Endothelial cell (in vitro differentiated cells): Measurements from ENCODE around the gene KCNS1. TPM values are rescaled to one million over a fixed set of nuclear protein-coding genes. Genes with fewer than 3 reads are reported as not detected.

Experiments used
- DNase-seq: peaks from one replicate; pipeline ENCODE4 v3.0.0; 2021; ENCODE audit warnings: low spot score
- H3K27ac Mint-ChIP-seq: one replicate; pipeline ENCODE4 v1.8.0; 2021; ENCODE audit warnings: mixed read lengths, inconsistent platforms; ENCODE audit not compliant: unreplicated experiment
- H3K27me3 Mint-ChIP-seq: one replicate; pipeline ENCODE4 v1.8.0; 2021; ENCODE audit warnings: mild to moderate bottlenecking, moderate library complexity, mixed read lengths, inconsistent platforms; ENCODE audit not compliant: unreplicated experiment
- H3K36me3 Mint-ChIP-seq: one replicate; pipeline ENCODE4 v1.8.0; 2021; ENCODE audit warnings: mild to moderate bottlenecking, low read depth, mixed read lengths, inconsistent platforms; ENCODE audit not compliant: unreplicated experiment
- H3K4me1 Mint-ChIP-seq: one replicate; pipeline ENCODE4 v1.8.0; 2021; ENCODE audit warnings: mild to moderate bottlenecking, mixed read lengths, inconsistent platforms; ENCODE audit not compliant: unreplicated experiment
- H3K4me3 Mint-ChIP-seq: one replicate; pipeline ENCODE4 v1.8.0; 2021; ENCODE audit warnings: mild to moderate bottlenecking, mixed read lengths, inconsistent platforms; ENCODE audit not compliant: unreplicated experiment
- H3K9me3 Mint-ChIP-seq: one replicate; pipeline ENCODE4 v1.8.0; 2021; ENCODE audit warnings: mixed read lengths, inconsistent platforms; ENCODE audit not compliant: unreplicated experiment
- total RNA-seq: library from RNA; stranded (reverse); fragmentation: NEBNext Ultra II Directional; extraction: Animal tissue kit (Norgen Biotek cat#: 25700); gene quantifications from one replicate; pipeline ENCODE4 v1.2.1, GENCODE V29; 2021; ENCODE audit not compliant: unreplicated experiment
- TF ChIP-seq, protein P1 (sequence below): fragments of 200-600 bp; sonication (generic); IDR thresholded peaks from one replicate; pipeline ENCODE4 v1.5.0; 2021; ENCODE audit warnings: antibody characterized with exemption; ENCODE audit not compliant: unreplicated experiment

KCNS1 gene
- total RNA-seq, 1 donor from 2014 or later = 0.10 TPM

DNA sequence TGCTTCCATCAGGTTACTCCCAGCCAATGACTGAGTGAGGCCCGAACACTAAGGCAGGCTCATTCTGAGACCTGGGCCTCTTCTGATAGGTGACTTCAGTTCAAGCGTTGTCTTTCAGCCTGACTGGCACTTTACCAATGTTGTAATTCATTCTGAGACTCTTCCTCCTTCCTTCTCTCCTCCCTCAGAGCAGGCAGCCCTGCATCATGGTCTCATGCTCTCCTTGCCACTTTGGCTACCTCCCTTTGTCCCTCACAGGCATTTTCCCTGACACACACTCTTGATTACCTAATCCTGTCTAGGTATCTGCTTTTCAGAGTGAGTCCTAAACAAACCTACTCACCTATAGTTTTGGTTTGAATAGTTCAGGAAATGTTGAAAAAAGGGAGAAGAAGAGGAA, 36.0 kb upstream of the KCNS1 start:
- Mint-ChIP-seq H3K36me3 (no peaks in the 10 kb centered on the region), H3K4me1 (no peaks in the 10 kb centered on the region), H3K9me3 (no peaks in the 10 kb centered on the region), H3K4me3 (no peak overlapping the region), H3K27me3 (no peaks in the 10 kb centered on the region), H3K27ac (no peak overlapping the region)
- DNase-seq = no peak
- TF ChIP-seq, protein P1, sequence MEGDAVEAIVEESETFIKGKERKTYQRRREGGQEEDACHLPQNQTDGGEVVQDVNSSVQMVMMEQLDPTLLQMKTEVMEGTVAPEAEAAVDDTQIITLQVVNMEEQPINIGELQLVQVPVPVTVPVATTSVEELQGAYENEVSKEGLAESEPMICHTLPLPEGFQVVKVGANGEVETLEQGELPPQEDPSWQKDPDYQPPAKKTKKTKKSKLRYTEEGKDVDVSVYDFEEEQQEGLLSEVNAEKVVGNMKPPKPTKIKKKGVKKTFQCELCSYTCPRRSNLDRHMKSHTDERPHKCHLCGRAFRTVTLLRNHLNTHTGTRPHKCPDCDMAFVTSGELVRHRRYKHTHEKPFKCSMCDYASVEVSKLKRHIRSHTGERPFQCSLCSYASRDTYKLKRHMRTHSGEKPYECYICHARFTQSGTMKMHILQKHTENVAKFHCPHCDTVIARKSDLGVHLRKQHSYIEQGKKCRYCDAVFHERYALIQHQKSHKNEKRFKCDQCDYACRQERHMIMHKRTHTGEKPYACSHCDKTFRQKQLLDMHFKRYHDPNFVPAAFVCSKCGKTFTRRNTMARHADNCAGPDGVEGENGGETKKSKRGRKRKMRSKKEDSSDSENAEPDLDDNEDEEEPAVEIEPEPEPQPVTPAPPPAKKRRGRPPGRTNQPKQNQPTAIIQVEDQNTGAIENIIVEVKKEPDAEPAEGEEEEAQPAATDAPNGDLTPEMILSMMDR = no peak

DNA sequence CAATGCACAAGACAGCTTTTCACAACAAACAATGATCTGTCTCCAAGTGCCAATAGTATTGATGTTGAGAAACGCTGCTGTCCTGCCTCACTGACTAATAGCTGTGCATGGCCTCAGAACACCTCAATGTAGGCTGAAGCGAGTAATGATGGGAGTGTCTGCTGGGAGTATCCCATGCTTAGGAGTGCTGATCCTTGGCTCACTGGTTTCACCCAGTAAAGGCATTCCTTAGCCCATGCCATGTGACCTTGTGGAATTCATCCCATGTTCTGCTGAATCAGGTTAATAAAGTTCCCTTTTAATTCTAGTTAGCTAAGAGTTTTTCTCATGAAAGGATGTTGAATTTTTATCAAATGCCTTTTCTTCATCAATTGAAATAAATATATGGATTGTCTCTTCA, 27.2 kb upstream of the KCNS1 start:
- TF ChIP-seq, protein P1 = no peak
- Mint-ChIP-seq H3K4me3 (no peak overlapping the region), H3K4me1 (no peaks in the 10 kb centered on the region), H3K27ac (no peak overlapping the region), H3K27me3 (no peaks in the 10 kb centered on the region), H3K9me3 (no peaks in the 10 kb centered on the region), H3K36me3 (no peaks in the 10 kb centered on the region)
- DNase-seq = no peak

DNA sequence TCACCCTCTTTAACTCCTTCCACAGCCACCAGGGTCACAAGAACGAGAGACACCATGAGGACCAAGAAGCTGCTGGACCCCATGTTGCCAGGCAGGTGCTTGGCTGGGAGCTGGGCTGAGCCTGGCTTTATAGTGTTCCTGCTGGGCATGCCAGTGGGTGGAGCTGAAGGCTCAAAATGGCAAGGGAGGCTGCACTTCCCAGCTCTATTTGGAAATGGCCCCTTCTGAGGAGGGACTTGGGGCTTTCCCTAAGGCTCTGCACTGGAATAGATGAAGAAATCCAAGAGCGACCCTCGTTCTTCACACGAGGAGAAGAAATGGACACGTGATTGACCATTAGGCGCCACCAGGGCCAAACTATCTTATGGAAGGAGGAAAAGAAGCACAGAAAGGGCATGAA, 23.4 kb upstream of the KCNS1 start, which contains the start of gene WFDC12:
TSS of gene WFDC12 (minus strand) at position 101 of the 400 bp plus-strand sequence. CDS start at position 83, 18 bp downstream.
- H3K27me3 Mint-ChIP-seq = no peaks in the 10 kb centered on the region

DNA sequence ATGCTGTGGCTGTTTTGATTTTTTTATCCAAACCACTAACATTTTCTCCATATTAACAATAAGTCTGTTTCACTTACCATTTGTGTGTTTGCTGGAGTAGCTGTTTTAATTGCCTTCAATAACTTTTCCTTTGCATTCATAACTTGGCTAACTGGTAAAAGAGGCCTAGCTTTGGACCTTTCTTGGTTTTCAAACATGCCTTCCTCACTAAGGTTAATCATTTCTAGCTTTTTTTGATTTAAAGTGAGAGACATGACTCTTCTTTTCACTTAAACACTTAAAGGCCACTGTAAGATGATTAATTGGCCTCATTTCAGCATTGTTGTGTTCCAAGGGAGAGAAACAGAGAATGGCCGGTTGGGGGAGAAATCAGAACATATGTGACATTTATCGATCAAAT, 20.5 kb upstream of the KCNS1 start:
- peaks cover 3% of the 10 kb centered on the region for H3K27me3 Mint-ChIP-seq
- H3K4me3 Mint-ChIP-seq = no peak overlapping the region
- no peak overlapping the region for H3K27ac Mint-ChIP-seq
- TF ChIP-seq, protein P1 = no peak
- no peak for DNase-seq
- no peaks in the 10 kb centered on the region for H3K4me1 Mint-ChIP-seq
- H3K9me3 Mint-ChIP-seq = no peaks in the 10 kb centered on the region
- H3K36me3 Mint-ChIP-seq = no peaks in the 10 kb centered on the region

More for the DNA sequence above, 23.4 kb upstream of the KCNS1 start, which contains the start of gene WFDC12:
- no peaks in the 10 kb centered on the region for H3K9me3 Mint-ChIP-seq
- TF ChIP-seq, protein P1 = no peak
- H3K27ac Mint-ChIP-seq = no peak within 1 kb of the TSS
- no peak within 1 kb of the TSS for H3K4me3 Mint-ChIP-seq
- DNase-seq = no peak
- H3K36me3 Mint-ChIP-seq = no peaks in the 10 kb centered on the region
- no peaks in the 10 kb centered on the region for H3K4me1 Mint-ChIP-seq

DNA sequence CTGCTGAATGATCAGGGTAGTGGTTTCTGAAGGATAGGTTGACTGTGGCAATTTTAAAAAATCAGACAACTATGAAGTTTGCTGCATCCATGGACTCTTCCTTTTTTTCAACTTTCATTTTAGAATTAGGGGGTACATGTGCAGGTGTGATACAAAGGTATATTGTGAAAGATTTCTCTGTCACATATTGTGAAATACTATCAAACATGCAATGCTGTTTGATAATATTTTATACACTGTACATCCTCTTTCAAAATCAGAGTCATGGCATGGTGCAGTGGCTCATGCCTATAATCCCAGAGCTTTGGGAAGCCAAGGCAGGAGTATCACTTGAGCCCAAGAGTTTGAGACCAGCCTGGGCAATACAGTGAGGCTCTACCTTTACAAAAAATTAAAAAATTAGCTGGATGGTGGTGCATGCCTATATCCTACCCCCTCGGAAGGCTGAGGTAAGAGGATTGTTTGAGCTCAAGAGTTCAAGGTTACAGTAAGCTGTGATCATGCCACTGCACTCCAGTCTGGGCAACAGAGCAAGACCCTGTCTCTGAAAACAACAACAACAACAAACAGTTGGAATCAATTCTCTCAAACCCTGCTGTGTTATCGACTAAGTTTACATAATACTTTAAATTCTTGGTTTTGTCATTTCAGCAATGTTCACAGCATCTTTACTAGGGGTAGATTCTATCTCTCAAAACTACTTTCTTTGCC, 18.8 kb upstream of the KCNS1 start:
- TF ChIP-seq, protein P1 = no peak
- H3K9me3 Mint-ChIP-seq = no peaks in the 10 kb centered on the region
- no peak for DNase-seq
- no peaks in the 10 kb centered on the region for H3K36me3 Mint-ChIP-seq
- H3K27ac Mint-ChIP-seq = no peak overlapping the region
- no peaks in the 10 kb centered on the region for H3K4me1 Mint-ChIP-seq
- H3K27me3 Mint-ChIP-seq = peaks cover 4% of the 10 kb centered on the region
- H3K4me3 Mint-ChIP-seq = no peak overlapping the region
